ENCODE measurements around the gene CEP112. TPM values are rescaled to one million over a fixed set of nuclear protein-coding genes. Genes with fewer than 3 reads are reported as not detected.
A peak's percentile ranks its signal among the peaks of the same experiment; 100 is the strongest.

CEP112 gene
- total and polyA plus RNA-seq, 2 of the 13 experiments (the other 11 are each of a cell fraction or from before 2014, with no cell fraction given): 1.2 to 3.4 TPM

DNA sequence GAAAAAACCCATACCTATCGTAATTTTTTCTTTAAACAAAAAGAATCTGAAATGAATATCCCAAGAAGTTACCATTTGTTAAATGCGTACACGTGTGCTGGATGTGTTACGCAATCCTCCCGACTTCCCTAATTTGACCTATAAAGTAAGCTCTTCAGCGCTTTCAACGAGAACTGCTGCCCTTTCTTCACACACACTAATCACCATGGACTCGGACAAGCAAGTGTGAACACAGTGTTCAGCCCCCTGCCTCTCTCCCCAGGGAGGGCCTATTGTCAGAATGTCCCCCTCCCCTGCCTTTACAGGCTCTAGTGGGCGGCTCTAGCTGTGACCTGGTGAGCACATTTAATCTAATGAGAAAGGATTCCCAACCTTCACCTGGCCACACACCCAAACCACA is 216.1 kb downstream of the CEP112 start:
- in situ Hi-C loops (cut with HindIII; ENCODE audit: extremely low pct_ligation_motif_present, low pct_unique_long_range_greater_than_20kb): no loop called here
- ATAC-seq: no peak

More for the DNA sequence above, 216.1 kb downstream of the CEP112 start:
- no TSS peak for BruUV-seq (replicated peaks)
- intact Hi-C loops (cut with micrococcal nuclease; ENCODE audit: unreplicated experiment): no loop called here
- TF ChIP-seq ZNF543 (CRISPR knock-in tag; IDR thresholded peaks at IDR 0.05) (no peak), SP2 (CRISPR knock-in tag; IDR thresholded peaks at IDR 0.05) (no peak), HNRNPLL (IDR thresholded peaks at IDR 0.05; ENCODE audit: low read depth, low read length, poor library complexity, severe bottlenecking) (no peak), AGO2 (optimal IDR thresholded peaks at IDR 0.05; ENCODE audit: low read depth, low read length) (no peak), CEBPG (CRISPR knock-in tag; IDR thresholded peaks at IDR 0.05) (peak; percentile 91), ZSCAN30 (CRISPR knock-in tag; IDR thresholded peaks at IDR 0.05) (no peak), SRY (CRISPR knock-in tag; IDR thresholded peaks at IDR 0.05) (no peak), TP53 (CRISPR knock-in tag; conservative IDR thresholded peaks at IDR 0.05) (no peak), NONO (IDR thresholded peaks at IDR 0.05) (no peak), NONO (CRISPR knock-in tag; conservative IDR thresholded peaks at IDR 0.05) (no peak), CEBPB (IDR thresholded peaks at IDR 0.05; ENCODE audit: borderline replicate concordance, low read depth, low read length) (peak; percentile 97), SATB2 (CRISPR knock-in tag; IDR thresholded peaks at IDR 0.05) (no peak)
- TF ChIP-seq, protein P1, sequence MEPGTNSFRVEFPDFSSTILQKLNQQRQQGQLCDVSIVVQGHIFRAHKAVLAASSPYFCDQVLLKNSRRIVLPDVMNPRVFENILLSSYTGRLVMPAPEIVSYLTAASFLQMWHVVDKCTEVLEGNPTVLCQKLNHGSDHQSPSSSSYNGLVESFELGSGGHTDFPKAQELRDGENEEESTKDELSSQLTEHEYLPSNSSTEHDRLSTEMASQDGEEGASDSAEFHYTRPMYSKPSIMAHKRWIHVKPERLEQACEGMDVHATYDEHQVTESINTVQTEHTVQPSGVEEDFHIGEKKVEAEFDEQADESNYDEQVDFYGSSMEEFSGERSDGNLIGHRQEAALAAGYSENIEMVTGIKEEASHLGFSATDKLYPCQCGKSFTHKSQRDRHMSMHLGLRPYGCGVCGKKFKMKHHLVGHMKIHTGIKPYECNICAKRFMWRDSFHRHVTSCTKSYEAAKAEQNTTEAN (CRISPR knock-in tag; conservative IDR thresholded peaks at IDR 0.05): no peak
- TF ChIP-seq, protein P2, sequence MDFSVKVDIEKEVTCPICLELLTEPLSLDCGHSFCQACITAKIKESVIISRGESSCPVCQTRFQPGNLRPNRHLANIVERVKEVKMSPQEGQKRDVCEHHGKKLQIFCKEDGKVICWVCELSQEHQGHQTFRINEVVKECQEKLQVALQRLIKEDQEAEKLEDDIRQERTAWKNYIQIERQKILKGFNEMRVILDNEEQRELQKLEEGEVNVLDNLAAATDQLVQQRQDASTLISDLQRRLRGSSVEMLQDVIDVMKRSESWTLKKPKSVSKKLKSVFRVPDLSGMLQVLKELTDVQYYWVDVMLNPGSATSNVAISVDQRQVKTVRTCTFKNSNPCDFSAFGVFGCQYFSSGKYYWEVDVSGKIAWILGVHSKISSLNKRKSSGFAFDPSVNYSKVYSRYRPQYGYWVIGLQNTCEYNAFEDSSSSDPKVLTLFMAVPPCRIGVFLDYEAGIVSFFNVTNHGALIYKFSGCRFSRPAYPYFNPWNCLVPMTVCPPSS (IDR thresholded peaks at IDR 0.05): no peak
- Histone ChIP-seq H3K27me3 (ENCODE audit: control insufficient read depth in 1 of 2, insufficient read depth in 2 of 2, low read length in 2 of 2) (no peaks in the 10 kb centered on the region), H2AFZ (ENCODE audit: low read length) (no peak overlapping the region), H4K20me1 (ENCODE audit: insufficient read depth, low read length) (no peaks in the 10 kb centered on the region), H3K79me2 (ENCODE audit: insufficient read depth, low read length) (no peaks in the 10 kb centered on the region), H3K4me3 (replicated peaks in 1 of 3; ENCODE audit: insufficient read depth in 1 of 3, low read depth in 2 of 3, low read length in 3 of 3) (no peak overlapping the region), H3K9me3 (ENCODE audit: low read length) (peaks cover 5% of the 10 kb centered on the region), H3K4me1 (ENCODE audit: insufficient read depth, low read length) (no peaks in the 10 kb centered on the region), H3K4me2 (ENCODE audit: low read depth, low read length) (no peak overlapping the region), H3K9ac (ENCODE audit: insufficient read depth, low read depth, low read length) (no peak overlapping the region), H3K27ac (ENCODE audit: extremely low read length, insufficient read depth, low read length) (no peak overlapping the region), H3K36me3 (replicated peaks in 1 of 2; ENCODE audit: control insufficient read depth in 1 of 2, insufficient read depth in 2 of 2, low read length in 2 of 2) (no peaks in the 10 kb centered on the region)
- WGBS (ENCODE audit: low lambda C conversion rate): 31% methylated on average over 9 of the region's 9 CpGs
- POLR2A ChIA-PET: no interaction called here
- CTCF ChIA-PET (ENCODE audit: low intra/inter-chr PET ratio, low total read pairs): no interaction called here
- FAIRE-seq (no peak), DNase-seq (ENCODE audit: low spot score) (no peak)

Data from HepG2 (cell line).